Measurements from ENCODE around the gene ARID3A.

Gene ARID3A

DNA sequence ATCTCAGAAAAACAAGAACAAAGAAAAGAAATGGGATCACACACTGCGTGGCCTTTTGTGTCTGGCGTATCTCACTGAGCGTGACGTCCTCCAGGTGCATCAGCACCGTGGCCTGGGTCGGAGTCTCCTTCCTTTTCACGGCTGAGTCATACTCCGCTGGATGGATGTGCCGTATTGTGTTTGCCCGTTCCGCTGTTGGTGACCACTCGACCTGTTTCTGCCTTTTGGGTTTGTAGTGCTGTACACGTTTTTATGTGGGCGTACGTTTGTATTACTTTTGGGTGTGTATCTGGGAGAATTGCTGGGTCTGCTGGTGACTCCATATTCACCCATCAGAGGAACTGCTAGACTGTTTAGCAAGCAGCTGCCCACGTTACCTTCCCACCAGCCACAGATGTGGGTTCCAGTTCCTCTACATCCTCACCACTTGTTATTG, 11.4 kb downstream of the ARID3A start:
- H3K4me3 ChIP-seq (ENCODE audit: low read length): no peak overlapping the region
- TF ChIP-seq ZNF274 (IDR thresholded peaks at IDR 0.05; ENCODE audit: low read depth, low read length): no peak

DNA sequence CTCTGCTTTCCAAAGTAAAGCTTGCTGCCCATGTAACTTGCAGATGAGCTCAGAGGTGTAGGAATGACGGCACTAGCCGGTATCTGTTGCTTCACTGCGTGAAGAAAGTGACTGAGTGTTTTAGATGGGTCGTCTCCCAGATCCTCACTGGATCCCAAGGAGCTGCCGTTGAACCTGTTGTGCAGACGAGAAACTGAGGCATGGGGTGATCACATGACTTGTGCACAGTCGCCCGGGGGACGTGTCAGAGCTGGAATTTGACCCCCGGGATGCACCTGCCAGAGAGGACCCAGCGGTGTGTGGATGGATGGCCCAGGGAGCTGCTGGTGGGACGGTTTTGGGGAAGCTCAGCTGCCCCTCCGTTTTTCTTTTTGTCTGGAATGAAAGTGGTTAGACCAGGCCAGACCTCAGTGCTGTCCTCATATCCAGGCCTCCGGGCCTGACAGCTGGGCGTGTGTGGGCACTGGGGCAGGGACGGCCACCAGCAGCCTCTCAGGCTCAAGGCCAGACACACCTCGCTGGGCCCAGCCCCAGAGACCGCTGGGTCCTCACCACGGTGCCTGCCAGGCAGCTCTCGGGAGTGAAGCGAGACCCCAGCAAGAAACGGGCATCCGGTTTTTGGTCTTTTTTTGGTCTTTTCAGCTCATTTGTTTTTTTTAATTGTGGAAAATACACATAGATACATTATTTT, 12.5 kb downstream of the ARID3A start:
- TF ChIP-seq ZNF274 (IDR thresholded peaks at IDR 0.05; ENCODE audit: low read depth, low read length): no peak
- H3K4me3 ChIP-seq (ENCODE audit: low read length): no peak overlapping the region

DNA sequence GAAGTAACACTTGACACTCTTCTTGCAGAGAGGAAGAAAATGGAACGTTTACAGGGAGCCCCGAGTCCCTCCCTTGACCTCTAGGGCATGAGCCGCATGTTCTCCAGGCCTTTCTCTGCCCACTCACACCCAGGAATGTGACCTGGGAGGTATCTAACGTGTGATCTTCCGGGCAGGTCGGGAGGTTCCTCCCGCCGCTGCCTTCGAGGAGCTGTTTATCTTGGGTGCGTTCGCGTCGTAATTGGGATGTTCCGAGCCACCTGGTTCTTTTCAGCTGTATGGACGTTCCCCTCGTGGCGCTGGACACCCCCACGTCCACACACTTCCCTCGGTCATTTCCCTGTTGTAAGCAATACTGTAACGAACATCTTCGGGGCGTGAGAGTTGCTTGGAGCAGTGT, 13.6 kb downstream of the ARID3A start:
- no peak for TF ChIP-seq ZNF274 (IDR thresholded peaks at IDR 0.05; ENCODE audit: low read depth, low read length)
- H3K4me3 ChIP-seq (ENCODE audit: low read length): no peak overlapping the region

GRCh38 chr19:939922-940321, 14.1 kb downstream of the ARID3A start:
- no peak for TF ChIP-seq ZNF274 (IDR thresholded peaks at IDR 0.05; ENCODE audit: low read depth, low read length)
- H3K4me3 ChIP-seq (ENCODE audit: low read length): no peak overlapping the region; the same call in 1 of the 2 replicates

DNA sequence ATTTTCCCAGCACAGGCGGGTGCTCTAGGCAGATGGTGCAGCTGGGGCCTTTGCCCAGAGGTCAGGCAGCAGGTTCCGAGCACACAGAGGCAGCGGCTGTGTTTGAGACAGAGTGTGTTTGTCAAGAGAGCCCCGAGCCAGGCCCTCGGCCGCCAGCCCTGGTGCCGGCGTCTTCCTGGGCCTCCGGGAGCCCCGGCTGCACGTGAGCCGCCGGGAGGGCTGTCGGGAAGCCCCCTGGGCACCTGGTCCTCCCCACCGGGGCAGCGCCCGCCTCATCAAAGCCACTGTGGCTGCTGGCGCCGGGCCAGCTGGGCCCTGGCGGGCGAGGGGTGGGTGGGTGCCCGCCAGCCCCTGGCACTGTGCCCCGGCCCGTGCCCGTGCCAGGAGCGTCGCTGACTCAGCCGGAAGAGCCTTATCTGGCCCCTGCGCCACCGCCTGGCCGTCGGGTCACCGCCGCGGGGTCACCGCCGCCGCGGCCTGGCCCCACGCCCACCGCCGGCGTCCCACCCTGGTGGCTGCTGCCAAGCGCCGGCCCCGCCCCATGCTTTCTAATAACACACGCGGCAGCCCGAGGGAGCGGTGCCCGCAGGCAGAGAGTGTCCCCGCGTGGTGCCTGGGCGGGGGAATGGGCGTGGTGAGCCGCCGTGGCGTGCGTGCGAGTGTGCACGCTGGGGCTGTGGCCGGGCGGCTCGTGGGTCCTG, 14.9 kb downstream of the ARID3A start:
- no peak for TF ChIP-seq ZNF274 (IDR thresholded peaks at IDR 0.05; ENCODE audit: low read depth, low read length)
- H3K4me3 ChIP-seq (ENCODE audit: low read length): peak overlapping the region; percentile 14; the same call in 1 of the 2 replicates

- H3K4me3 ChIP-seq (ENCODE audit: low read length): no peak overlapping the region
- TF ChIP-seq ZNF274 (IDR thresholded peaks at IDR 0.05; ENCODE audit: low read depth, low read length): no peak
Observed at GRCh38 chr19:941292-942132, 15.7 kb downstream of the ARID3A start.

DNA sequence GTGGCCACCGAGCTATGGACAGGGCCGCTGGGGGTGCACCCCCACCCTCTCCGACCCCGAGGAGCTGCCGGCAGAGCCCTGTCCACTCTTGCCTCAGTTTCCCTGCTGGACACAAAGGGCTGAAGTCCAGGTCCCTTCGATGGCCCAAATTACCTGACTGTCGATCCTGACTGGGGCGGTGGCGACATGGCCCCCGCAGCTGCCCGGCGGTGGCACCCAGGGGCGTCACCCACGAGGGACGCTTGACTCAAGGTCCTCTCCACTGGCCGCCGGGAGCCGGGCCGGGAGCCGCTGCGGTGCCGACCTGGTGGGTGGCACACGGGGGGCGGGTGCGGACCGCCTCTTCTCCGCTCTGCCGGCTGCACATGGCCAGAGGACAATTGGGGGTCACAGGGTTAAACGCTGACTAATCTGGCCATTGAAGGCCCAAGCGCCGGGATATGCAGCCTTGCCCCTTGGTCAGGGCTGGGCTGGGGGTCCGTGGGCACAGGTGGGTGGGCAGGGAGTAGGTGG, 16.4 kb downstream of the ARID3A start:
- no peak for TF ChIP-seq ZNF274 (IDR thresholded peaks at IDR 0.05; ENCODE audit: low read depth, low read length)
- H3K4me3 ChIP-seq (ENCODE audit: low read length): no peak overlapping the region

- no peak for TF ChIP-seq ZNF274 (IDR thresholded peaks at IDR 0.05; ENCODE audit: low read depth, low read length)
- no peak overlapping the region for H3K4me3 ChIP-seq (ENCODE audit: low read length)
Observed at GRCh38 chr19:943551-944170, 17.8 kb downstream of the ARID3A start.

DNA sequence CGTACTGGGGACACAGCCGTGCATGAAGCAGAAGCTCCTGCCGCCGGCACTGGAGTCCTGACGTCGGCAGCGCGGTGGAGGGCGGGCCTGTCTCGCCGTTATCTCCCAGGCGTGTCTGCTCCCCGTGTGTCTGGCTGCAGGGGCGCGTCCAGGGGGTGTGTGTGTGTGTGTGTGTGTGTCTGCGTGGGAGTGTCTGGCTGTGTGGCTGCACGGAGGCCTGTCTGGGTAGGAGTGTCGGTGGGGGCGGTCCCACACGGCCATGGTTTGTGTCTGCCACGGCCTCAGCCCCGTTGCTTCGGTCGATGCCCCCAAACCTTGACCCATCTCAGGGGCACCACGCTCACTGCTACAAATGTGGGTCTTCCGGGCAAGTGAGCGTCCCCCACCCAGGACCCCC, 18.3 kb downstream of the ARID3A start:
- TF ChIP-seq ZNF274 (IDR thresholded peaks at IDR 0.05; ENCODE audit: low read depth, low read length): no peak
- no peak overlapping the region for H3K4me3 ChIP-seq (ENCODE audit: low read length)

GRCh38 chr19:944663-945241, 18.9 kb downstream of the ARID3A start:
- TF ChIP-seq ZNF274 (IDR thresholded peaks at IDR 0.05; ENCODE audit: low read depth, low read length): no peak
- no peak overlapping the region for H3K4me3 ChIP-seq (ENCODE audit: low read length)

- no peak overlapping the region for H3K4me3 ChIP-seq (ENCODE audit: low read length)
- no peak for TF ChIP-seq ZNF274 (IDR thresholded peaks at IDR 0.05; ENCODE audit: low read depth, low read length)
Observed at GRCh38 chr19:945401-946252, 19.8 kb downstream of the ARID3A start.

DNA sequence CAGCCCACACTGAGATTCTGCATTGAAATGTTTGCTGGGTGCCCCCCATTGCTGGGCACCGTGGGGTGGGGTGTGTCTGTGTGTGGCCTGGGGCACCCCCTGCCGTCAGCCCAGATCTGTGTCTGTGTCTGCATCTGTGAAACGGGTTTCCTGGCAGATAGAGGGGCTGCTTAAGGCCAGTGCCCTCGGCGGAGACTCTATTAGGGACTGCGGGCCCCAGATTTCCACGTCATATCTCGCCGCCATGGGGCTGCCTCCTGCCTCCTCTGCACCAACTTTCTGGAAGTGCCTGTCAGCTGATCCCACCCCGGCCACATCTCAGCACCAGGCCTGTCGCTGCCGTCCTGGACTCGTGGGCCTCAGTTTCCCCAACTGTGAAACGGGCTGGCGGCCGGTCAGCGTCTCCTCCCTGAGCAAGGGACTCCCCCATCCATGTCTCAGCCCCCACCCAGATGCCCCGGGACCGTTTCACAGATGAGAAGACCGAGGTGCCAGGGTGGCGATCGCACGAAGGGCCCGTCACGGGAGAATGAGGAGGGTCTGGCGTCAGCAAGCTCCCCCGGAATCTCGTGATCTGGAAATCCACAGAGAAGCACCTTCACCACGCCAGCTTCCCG, 21.4 kb downstream of the ARID3A start:
- no peak overlapping the region; the same call in 1 of the 2 replicates for H3K4me3 ChIP-seq (ENCODE audit: low read length)
- no peak for TF ChIP-seq ZNF274 (IDR thresholded peaks at IDR 0.05; ENCODE audit: low read depth, low read length)
